Keratinocyte (primary cell): ENCODE measurements around the gene ANTXRL. TPM values are rescaled to one million over a fixed set of nuclear protein-coding genes. Genes with fewer than 3 reads are reported as not detected.

Experiments
- DNase-seq: peaks from one replicate; pipeline ENCODE4 v3.0.0-alpha.2; 2011; ENCODE audit warnings: low read depth, missing footprints, low spot score
- FAIRE-seq: peaks from 2 replicates; lab custom pipeline; 2011; peaks lifted over from hg19 to GRCh38; lab: Jason Lieb, UNC
- H2AFZ ChIP-seq: 2 replicates; pipeline ENCODE4 v1.6.0; 2012; ENCODE audit warnings: low read length, control low read depth, inconsistent platforms; ENCODE audit not compliant: control insufficient read depth
- H3K27ac ChIP-seq: 2 replicates; pipeline ENCODE4 v1.5.1; 2011; ENCODE audit warnings: low read length; ENCODE audit not compliant: control insufficient read depth, insufficient read depth
- H3K27me3 ChIP-seq: 3 replicates; pipeline ENCODE4 v1.6.0; 2011; ENCODE audit warnings: low read length; ENCODE audit not compliant: control insufficient read depth, insufficient read depth; ENCODE audit errors: extremely low read depth
- H3K36me3 ChIP-seq, 2 experiments: 2 replicates in 1 of 2; 3 replicates in 1 of 2; pipeline ENCODE4 v1.5.1; 2011; ENCODE audit warnings: low read length in 2 of 2, mild to moderate bottlenecking in 1 of 2; ENCODE audit not compliant: control insufficient read depth in 2 of 2, insufficient read depth in 2 of 2; ENCODE audit errors: extremely low read depth in 1 of 2
- H3K4me1 ChIP-seq: 3 replicates; pipeline ENCODE4 v1.5.1; 2011; ENCODE audit warnings: low read length; ENCODE audit not compliant: control insufficient read depth, insufficient read depth; ENCODE audit errors: extremely low read depth
- H3K4me2 ChIP-seq: 3 replicates; pipeline ENCODE4 v1.6.0; 2011; ENCODE audit warnings: low read depth, low read length; ENCODE audit not compliant: control insufficient read depth, insufficient read depth; ENCODE audit errors: extremely low read depth
- H3K4me3 ChIP-seq, 3 experiments: fragments of 200-600 bp in 1 of 3; sonication (generic) in 1 of 3; 2 replicates in 2 of 3; 3 replicates in 1 of 3; pipeline ENCODE4 v1.5.1; 2011 to 2016; ENCODE audit warnings: low read length in 3 of 3, mild to moderate bottlenecking in 3 of 3, control low read depth in 2 of 3, inconsistent platforms in 1 of 3, low read depth in 1 of 3, mixed read lengths in 1 of 3, mixed run types in 1 of 3, moderate library complexity in 1 of 3; ENCODE audit not compliant: control insufficient read depth in 2 of 3, insufficient read depth in 2 of 3; ENCODE audit errors: extremely low read depth in 1 of 3
- H3K79me2 ChIP-seq: 2 replicates; pipeline ENCODE4 v1.6.0; 2012; ENCODE audit warnings: low read length; ENCODE audit not compliant: control insufficient read depth, insufficient read depth
- H3K9ac ChIP-seq: 3 replicates; pipeline ENCODE4 v1.6.0; 2011; ENCODE audit warnings: low read length; ENCODE audit not compliant: control insufficient read depth, insufficient read depth; ENCODE audit errors: extremely low read depth
- H3K9me1 ChIP-seq: 3 replicates; pipeline ENCODE4 v1.6.0; 2011; ENCODE audit warnings: low read length; ENCODE audit not compliant: control insufficient read depth, insufficient read depth; ENCODE audit errors: extremely low read depth
- H3K9me3 ChIP-seq: 2 replicates; pipeline ENCODE4 v1.5.1; 2012; ENCODE audit warnings: low read depth, low read length; ENCODE audit not compliant: control insufficient read depth
- H4K20me1 ChIP-seq: 3 replicates; pipeline ENCODE4 v1.6.0; 2011; ENCODE audit warnings: low read length; ENCODE audit not compliant: control insufficient read depth, insufficient read depth; ENCODE audit errors: extremely low read depth
- CTCF ChIP-seq, 3 experiments: IDR thresholded peaks in 1 of 3; conservative IDR thresholded peaks in 1 of 3; optimal IDR thresholded peaks in 1 of 3; 2 replicates in 2 of 3; 3 replicates in 1 of 3; pipeline versions ENCODE3 to v1.5.1; 2011; ENCODE audit warnings: low read length in 3 of 3, mild to moderate bottlenecking in 3 of 3, moderate library complexity in 2 of 3, control low read depth in 1 of 3, inconsistent platforms in 1 of 3; ENCODE audit not compliant: insufficient read depth in 2 of 3; ENCODE audit errors: extremely low read depth in 1 of 3
- EZH2 ChIP-seq: IDR thresholded peaks from one replicate; pipeline ENCODE4 v1.6.1; 2012; ENCODE audit warnings: inconsistent platforms, mild to moderate bottlenecking, low read length, moderate library complexity
- dilution Hi-C: fragments of 300-500 bp; cut with MboI; formaldehyde crosslinking; loops from one replicate; pipeline ENCODE4 v1.7.0; 2020; ENCODE audit warnings: low sequenced_read_pairs; ENCODE audit not compliant: extremely low pct_ligation_motif_present
- polyA plus RNA-seq, 5 experiments: library from polyadenylated mRNA; depleted of rRNA in 3 of 5; stranded (reverse) in 3 of 5; stranded (forward) in 1 of 5; unstranded in 1 of 5; fragments of >200 nt; gene quantifications; 1 replicate in 1 of 5; 2 replicates in 3 of 5; 3 replicates in 1 of 5; pipeline versions ENCODE4 v1.2.1 to v1.2.3, GENCODE V29; 2011 to 2012; ENCODE audit warnings: missing spikeins in 2 of 5, low read depth in 1 of 5, low replicate concordance in 1 of 5

The ANTXRL gene
- polyA plus RNA-seq, 1 donor (not counting 4 experiments of a cell fraction or from before 2014, with no cell fraction given), result not detected

GRCh38 chr10:46250481-46250880, 36.3 kb upstream of the ANTXRL start:
- no peak overlapping the region for H3K4me2 ChIP-seq
- H2AFZ ChIP-seq, result no peak overlapping the region
- no peaks in the 10 kb centered on the region for H3K9me1 ChIP-seq
- no peak overlapping the region for H3K9ac ChIP-seq
- no peaks in the 10 kb centered on the region for H3K9me3 ChIP-seq
- no peak overlapping the region for H3K4me3 ChIP-seq
- no peaks in the 10 kb centered on the region for H3K4me1 ChIP-seq
- H4K20me1 ChIP-seq, result no peaks in the 10 kb centered on the region
- peaks cover 12% of the 10 kb centered on the region for H3K27me3 ChIP-seq
- no peaks in the 10 kb centered on the region for H3K36me3 ChIP-seq
- H3K27ac ChIP-seq, result no peak overlapping the region
- TF ChIP-seq CTCF (optimal IDR thresholded peaks at IDR 0.05 in 1 of 3, IDR thresholded peaks at IDR 0.05 in 1 of 3, conservative IDR thresholded peaks at IDR 0.05 in 1 of 3; ENCODE audit: extremely low read depth in 1 of 3, insufficient read depth in 2 of 3, low read length in 3 of 3) (no peak), EZH2 (no peak)
- DNase-seq (no peak), FAIRE-seq (no peak)
- no peaks in the 10 kb centered on the region for H3K79me2 ChIP-seq
- dilution Hi-C loops, result no loop called here

GRCh38 chr10:46250898-46251856, 35.6 kb upstream of the ANTXRL start:
- Histone ChIP-seq H2AFZ (no peak overlapping the region), H3K27ac (no peak overlapping the region), H3K79me2 (no peaks in the 10 kb centered on the region), H3K4me2 (no peak overlapping the region), H3K9me3 (no peaks in the 10 kb centered on the region), H3K36me3 (no peaks in the 10 kb centered on the region), H3K27me3 (peaks cover 12% of the 10 kb centered on the region), H3K9ac (no peak overlapping the region), H3K9me1 (no peaks in the 10 kb centered on the region), H4K20me1 (no peaks in the 10 kb centered on the region), H3K4me1 (no peaks in the 10 kb centered on the region), H3K4me3 (no peak overlapping the region)
- TF ChIP-seq CTCF (optimal IDR thresholded peaks at IDR 0.05 in 1 of 3, IDR thresholded peaks at IDR 0.05 in 1 of 3, conservative IDR thresholded peaks at IDR 0.05 in 1 of 3; ENCODE audit: extremely low read depth in 1 of 3, insufficient read depth in 2 of 3, low read length in 3 of 3) (no peak), EZH2 (no peak)
- dilution Hi-C loops, result no loop called here
- no peak for FAIRE-seq
- no peak for DNase-seq
